ENCODE results near the gene IDNK.

The IDNK gene

GRCh38 chr9:83620841-83621636 lies 1.9 kb upstream of the IDNK start:
- TF ChIP-seq, protein P1, sequence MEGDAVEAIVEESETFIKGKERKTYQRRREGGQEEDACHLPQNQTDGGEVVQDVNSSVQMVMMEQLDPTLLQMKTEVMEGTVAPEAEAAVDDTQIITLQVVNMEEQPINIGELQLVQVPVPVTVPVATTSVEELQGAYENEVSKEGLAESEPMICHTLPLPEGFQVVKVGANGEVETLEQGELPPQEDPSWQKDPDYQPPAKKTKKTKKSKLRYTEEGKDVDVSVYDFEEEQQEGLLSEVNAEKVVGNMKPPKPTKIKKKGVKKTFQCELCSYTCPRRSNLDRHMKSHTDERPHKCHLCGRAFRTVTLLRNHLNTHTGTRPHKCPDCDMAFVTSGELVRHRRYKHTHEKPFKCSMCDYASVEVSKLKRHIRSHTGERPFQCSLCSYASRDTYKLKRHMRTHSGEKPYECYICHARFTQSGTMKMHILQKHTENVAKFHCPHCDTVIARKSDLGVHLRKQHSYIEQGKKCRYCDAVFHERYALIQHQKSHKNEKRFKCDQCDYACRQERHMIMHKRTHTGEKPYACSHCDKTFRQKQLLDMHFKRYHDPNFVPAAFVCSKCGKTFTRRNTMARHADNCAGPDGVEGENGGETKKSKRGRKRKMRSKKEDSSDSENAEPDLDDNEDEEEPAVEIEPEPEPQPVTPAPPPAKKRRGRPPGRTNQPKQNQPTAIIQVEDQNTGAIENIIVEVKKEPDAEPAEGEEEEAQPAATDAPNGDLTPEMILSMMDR (IDR thresholded peaks at IDR 0.05; ENCODE audit: borderline replicate concordance, control extremely low read depth, extremely low read depth, insufficient read depth, missing control alignments): peak; percentile 86
- DNase-seq (ENCODE audit: low spot score): peak; percentile 54
- in situ Hi-C loops (cut with MboI; ENCODE audit: low sequenced_read_pairs, unreplicated experiment): no loop called here

DNA sequence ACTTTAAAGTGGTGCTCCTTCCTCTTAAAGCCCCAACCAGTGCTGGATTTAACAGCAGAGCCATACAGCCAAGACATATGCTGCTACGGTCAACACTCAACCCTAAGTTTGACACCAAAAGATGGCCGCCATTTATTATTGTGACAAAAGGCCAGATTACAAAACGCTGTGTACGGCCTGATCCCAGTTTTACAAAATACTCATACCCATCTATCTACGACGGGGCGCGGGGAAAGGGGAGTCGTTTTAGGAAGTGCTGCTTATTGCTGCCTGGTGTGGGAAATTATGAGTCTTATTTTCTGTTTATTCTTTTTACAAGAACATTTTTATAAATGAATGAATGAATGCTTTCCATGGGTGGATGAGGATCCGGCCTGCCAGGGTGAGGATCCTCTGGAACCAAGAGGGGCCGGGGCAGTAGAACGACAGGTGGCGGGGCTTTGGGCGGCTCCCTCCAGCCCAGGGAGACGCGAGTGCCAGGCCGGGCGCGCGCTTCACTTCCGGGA lies 457 bp upstream of the IDNK start:
- TF ChIP-seq, protein P1 (IDR thresholded peaks at IDR 0.05; ENCODE audit: borderline replicate concordance, control extremely low read depth, extremely low read depth, insufficient read depth, missing control alignments): no peak
- in situ Hi-C loops (cut with MboI; ENCODE audit: low sequenced_read_pairs, unreplicated experiment): no loop called here
- DNase-seq (ENCODE audit: low spot score): peak; percentile 41

- peak; percentile 41 for DNase-seq (ENCODE audit: low spot score)
- in situ Hi-C loops (cut with MboI; ENCODE audit: low sequenced_read_pairs, unreplicated experiment): no loop called here
Measured at GRCh38 chr9:83623679-83624076, 735 bp downstream of the IDNK start.

GRCh38 chr9:83625178-83625577 lies 2.2 kb downstream of the IDNK start:
- DNase-seq (ENCODE audit: low spot score): no peak
- in situ Hi-C loops (cut with MboI; ENCODE audit: low sequenced_read_pairs, unreplicated experiment): no loop called here

More at GRCh38 chr9:83623679-83624076, 735 bp downstream of the IDNK start:
- TF ChIP-seq, protein P1 (IDR thresholded peaks at IDR 0.05; ENCODE audit: borderline replicate concordance, control extremely low read depth, extremely low read depth, insufficient read depth, missing control alignments): no peak

GRCh38 chr9:83628540-83628939 lies 5.6 kb downstream of the IDNK start:
- no peak for DNase-seq (ENCODE audit: low spot score)
- in situ Hi-C loops (cut with MboI; ENCODE audit: low sequenced_read_pairs, unreplicated experiment): no loop called here
- TF ChIP-seq, protein P1 (IDR thresholded peaks at IDR 0.05; ENCODE audit: borderline replicate concordance, control extremely low read depth, extremely low read depth, insufficient read depth, missing control alignments): no peak

More at GRCh38 chr9:83625178-83625577, 2.2 kb downstream of the IDNK start:
- TF ChIP-seq, protein P1 (IDR thresholded peaks at IDR 0.05; ENCODE audit: borderline replicate concordance, control extremely low read depth, extremely low read depth, insufficient read depth, missing control alignments): no peak

GRCh38 chr9:83629433-83630104 lies 6.6 kb downstream of the IDNK start:
- DNase-seq (ENCODE audit: low spot score): no peak
- in situ Hi-C loops (cut with MboI; ENCODE audit: low sequenced_read_pairs, unreplicated experiment): no loop called here
- TF ChIP-seq, protein P1 (IDR thresholded peaks at IDR 0.05; ENCODE audit: borderline replicate concordance, control extremely low read depth, extremely low read depth, insufficient read depth, missing control alignments): no peak

Data from GM13976 (cell line).